HG03045 (cell line): Measurements from ENCODE around the gene ALDH7A1.
"Not testable (repeated sequence)": the region's sequence is repeated elsewhere in the genome, so short reads cannot be mapped to it uniquely, and the experiment has no call there.

ENCODE experiments used
- ATAC-seq: cut with Tn5 transposase; IDR thresholded peaks from one replicate; pipeline ENCODE4 v1.9.1; 2021; ENCODE audit warnings: mild to moderate bottlenecking, moderate library complexity; ENCODE audit not compliant: unreplicated experiment

ALDH7A1 gene

DNA sequence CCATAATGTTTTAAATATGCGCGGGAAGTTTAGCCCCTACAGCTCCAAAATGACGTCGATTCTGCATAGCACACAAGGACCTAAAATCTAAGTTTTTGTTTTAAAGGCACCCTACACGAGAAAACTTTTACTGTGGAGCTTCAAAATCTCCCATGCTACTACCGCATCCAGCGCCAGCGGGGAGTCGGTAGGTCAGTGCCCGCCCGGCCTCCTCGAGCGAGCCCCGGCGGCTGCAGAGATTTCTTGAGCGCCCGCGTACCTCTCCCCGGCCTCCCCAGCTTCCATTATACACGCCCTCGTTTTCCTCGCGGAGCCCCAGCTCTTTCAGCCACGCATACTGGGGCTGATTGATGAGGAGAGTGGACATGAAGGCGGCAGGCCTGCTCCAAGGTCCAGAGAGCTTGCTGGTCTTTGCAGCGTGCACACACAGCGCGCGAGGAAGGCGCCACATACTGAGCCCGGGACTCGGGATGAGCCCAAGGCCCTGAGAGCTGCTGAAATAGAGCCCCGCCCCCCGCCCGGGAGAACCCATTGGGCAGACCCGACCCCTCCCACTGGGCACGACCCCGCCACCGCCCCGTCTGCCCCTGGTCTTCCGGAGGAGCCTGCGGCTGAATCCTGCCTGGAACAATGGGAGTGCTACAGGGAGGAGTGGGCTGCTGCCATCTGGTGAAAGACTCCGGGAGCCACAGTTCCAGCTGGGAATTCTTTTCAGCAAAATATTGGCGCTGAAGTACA, at the start of gene ALDH7A1:
Gene ALDH7A1 (minus strand): TSS at position 472 of the 738 bp plus-strand sequence. CDS start 21 bp downstream, at position 451.
- peak; percentile 74 for ATAC-seq

DNA sequence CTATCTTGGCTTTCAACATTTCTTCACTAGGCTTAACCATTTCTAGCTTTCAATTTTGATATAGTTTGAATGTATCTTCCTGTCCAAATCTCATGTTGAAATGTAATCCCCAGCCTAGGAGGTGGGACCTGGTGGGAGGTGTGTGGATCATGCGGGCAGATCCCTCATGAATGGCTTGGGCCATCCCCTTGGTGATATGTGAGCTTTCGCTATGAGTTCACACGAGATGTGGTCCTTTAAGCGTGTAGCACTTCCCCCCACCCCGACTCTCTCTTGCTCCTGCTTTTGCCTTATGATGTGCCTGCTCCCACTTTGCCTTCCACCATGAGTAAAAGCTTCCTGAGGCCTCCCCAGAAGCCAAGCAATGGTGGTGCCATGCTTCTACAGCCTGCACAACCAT, 46.4 kb upstream of the ALDH7A1 start:
- ATAC-seq = peak; percentile 89

DNA sequence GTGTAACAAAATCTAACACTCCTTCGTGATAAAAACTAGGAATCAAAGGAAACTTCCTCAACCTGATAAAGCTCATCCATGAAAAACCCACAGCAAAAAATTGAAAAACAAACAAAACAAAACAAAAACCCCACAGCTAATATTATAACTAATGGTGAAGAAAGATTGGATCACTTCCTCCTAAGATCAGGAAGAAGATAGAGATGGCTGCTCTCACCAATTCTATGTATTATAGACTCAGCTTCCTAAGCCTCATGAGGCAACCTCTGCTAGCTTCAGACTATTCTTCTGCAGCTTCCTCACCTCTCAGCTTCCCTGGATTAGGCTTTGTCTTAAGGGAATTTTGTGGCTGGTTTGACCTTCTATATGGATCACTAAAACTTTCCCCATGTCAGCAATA, 45.8 kb upstream of the ALDH7A1 start:
- ATAC-seq = peak; percentile 30

DNA sequence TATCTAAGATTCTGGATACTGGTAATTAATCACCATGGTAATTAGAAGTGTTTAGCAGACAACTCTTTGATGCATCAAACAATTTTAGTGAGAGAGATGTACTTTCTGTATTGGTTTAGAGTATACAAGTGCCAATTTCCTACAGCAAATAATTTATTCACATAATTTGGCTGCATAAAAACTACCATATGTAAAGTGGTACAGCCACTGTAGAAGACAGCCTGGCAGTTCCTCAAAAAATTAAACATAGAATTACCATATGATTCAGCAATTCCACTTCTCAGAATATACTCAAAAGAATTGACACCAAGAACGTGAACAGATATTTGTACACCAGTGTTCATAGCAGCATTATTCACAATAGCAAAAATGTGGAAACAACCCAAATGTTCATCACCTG, 41.9 kb upstream of the ALDH7A1 start:
- no peak for ATAC-seq

DNA sequence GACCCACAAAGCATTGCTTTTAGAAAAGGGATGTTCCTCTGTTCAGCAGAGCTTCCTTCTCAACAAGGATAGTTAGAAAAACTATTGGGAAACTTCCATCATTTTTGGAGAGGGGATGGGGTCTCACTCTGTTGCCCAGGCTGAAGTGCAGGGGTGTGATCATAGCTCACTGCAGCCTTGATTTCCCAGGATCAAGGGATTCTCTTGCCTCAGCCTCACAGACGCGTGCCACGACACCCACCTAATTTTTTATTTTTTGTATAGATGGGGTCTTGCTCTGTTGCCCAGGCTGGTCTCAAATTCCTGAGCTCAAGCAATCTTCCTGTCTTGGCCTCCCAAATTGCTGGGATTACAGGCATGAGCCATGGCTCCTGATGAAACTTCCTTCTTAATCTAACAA, 40.6 kb upstream of the ALDH7A1 start:
- no peak for ATAC-seq

DNA sequence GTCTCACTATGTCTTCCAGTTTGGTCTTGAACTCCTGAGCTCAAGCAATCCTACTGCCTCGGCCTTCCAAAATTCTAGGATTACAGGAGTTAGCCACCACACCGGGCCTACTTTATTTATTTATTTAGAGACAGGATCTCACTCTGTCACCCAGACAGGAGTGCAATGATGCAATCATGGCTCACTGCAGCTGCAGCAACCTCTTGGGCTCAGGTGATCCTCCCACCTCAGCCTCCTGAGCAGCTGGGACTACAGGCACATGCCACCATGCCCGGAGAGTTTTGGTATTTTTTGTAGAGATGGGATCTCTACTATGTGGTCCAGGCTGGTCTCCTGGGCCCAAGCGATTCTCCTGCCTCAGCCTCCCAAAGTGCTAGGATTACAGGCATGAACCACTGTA, 38.5 kb upstream of the ALDH7A1 start:
- ATAC-seq = no peak

DNA sequence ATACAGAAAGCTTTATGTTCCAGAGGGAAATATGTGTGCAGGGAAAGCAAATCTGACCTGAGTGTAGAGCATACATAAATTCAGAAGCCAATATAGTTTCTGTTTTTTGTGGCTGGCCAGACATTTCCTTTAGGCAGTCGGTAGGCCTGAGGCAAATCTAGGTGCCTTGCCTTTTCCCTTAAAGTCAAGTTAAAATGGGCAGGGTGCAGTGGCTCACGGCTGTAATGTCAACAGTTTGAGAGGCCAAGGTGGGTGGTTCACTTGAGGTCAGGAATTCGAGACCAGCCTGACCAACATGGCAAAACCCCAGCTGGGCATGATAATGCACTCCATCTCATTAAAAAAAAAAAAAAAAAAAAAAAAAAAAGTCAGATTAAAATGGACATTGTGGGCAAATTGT, 36.9 kb upstream of the ALDH7A1 start:
- no peak for ATAC-seq

DNA sequence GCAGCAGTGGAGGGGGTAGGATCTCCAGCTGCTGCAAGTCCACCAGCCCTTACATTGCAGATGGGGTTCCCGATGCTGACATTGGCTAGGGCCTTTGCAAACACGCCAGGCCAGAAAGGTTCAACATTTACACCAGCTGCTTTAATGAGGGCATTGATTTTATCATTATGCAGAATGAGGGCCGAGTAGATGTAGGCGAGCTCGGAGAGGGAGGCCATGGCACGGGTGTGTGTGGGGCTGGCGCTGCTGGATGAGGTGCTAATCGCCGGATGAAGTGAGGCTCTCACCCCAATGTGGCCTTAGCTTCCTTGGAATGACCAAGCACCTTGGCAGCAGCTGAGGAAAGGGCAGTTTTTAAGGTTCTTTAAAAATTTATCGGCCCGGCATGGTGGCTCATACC, 33.1 kb upstream of the ALDH7A1 start:
- ATAC-seq = no peak

DNA sequence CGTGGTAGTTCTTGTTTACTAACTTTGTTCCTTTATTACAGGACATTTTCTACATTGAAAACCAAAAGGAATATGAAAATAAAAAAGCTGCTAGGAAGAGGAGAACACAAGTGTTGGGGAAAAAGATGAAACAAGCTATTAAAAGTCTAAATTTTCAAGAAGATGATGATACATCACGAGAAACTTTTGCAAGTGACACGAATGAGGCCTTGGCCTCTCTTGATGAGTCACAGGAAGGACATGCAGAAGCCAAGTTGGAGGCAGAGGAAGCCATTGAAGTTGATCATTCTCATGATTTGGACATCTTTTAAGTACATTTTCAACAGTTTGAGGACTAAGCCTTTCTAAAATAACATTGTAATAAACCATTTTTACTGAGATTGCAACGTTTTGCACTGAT, 29.5 kb upstream of the ALDH7A1 start:
- ATAC-seq = no peak

DNA sequence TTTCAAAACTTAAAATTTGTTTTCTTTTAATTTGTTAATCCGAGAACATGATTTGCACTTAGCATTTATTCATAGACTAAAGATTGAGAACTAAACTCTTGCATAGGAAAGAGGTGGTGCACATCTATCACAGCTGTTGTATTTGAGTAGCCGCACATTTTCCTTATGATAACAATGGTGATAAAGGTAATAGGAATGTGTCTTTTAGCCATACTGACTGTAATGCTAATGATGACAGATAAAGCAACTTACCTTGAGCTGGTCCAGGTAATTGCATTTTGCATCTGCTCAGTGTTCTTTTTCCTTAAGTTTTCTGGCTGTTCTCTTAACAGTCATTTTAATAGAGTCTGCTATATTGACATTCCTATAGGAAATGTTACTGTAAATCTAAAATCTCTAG, 24.8 kb upstream of the ALDH7A1 start:
- no peak for ATAC-seq

DNA sequence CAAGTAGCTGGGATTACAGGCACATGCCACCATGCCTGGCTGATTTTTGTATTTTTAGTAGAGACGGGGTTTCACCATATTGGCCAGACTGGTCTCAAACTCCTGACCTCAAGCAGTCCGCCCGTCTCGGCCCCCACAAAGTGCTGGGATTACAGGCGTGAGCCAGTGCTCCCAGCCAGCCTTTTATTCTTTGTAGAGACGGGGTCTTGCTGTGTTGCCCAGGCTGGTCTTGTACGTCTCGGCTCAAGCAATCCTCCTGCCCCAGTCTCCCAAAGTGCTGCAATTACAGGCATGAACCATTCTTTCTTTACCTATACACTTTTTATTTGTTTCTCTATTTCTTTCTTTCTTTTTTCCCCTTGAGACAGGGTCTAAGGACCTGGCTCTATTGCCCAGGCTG, 22.6 kb upstream of the ALDH7A1 start:
- not testable (repeated sequence) for ATAC-seq

DNA sequence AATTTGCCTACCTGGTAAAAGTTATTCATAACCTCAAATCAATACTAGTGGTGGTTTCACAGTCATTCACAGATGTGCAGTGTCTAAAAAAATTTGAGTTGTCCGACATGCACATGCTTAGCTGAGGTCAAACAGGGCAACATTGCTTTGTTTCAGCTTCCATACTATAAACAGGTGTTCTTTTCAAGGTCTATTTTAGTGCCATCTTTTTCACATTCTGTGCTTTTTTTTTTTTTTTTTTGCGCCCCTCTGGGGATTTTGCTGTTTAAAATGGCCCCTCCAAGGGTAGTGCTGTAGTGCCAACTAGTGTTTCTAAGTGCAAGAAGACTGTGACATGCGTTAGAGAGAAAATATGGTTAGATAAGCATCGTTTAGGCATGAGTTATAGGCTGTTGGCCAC, 20.3 kb upstream of the ALDH7A1 start:
- ATAC-seq = peak; percentile 95

DNA sequence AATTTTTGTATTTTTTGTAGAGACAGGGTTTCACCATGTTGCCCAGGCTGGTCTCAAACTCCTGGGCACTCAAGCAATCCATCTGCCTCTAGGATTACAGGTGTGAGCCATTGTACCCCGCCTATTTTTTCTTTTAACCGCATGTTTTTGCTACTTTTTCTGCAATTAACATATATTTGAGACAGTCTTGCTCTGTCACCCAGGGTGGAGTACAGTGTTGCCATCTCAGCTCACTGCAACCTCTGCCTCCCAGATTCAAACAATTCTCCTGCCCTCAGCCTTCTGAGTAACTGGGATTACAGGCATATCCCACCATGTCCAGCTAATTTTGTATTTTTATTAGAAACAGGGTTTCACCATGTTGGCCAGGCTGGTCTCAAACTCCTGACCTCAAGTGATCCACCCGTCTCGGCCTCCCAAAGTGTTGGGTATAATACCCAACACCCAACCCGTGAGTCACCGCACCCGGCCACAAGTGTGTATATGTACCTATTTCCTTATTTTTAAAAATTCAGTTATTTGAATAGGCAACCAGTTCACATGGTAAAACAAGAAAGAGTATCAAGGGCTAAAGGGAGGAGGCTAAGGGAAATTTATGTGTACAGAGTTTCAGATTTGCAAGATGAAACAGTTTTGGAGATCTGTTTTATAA, 19.0 kb upstream of the ALDH7A1 start:
- no peak for ATAC-seq

DNA sequence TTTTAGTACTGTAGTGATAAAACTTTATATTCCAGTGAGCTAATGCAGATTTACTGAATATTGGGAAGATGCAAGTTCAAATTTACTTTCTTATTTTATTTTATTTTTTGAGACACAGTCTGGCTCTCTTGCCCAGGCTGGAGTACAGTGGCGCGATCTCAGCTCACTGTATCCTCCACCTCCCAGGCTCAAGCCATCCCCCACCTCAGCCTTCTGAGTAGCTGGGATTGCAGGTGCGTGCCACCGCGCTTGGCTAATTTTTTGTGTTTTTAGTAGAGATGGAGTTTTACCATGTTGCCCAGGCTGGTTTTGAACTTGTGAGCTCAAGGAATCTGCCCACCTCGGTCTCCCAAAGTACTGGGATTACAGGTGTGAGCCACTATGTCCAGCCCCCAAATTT, 15.6 kb upstream of the ALDH7A1 start:
- no peak for ATAC-seq

DNA sequence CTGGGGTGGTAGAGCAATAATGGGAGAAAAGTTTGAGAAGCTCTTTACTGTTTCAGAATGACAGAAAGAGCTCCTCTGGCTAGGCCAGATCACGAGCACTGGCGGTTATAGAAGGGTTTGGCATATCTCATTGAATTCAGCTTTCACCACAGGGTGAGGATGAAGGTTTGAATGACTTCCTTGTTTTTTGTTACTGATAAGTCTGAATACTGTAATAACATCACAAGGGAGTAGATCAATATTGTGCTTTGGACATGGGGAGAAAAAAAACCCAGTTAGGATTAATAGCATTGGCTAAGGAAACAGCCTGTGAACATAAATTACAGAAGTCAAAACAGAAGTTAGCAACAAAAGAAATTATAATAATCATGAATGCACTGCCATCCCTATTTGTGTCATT, 15.1 kb upstream of the ALDH7A1 start:
- no peak for ATAC-seq

DNA sequence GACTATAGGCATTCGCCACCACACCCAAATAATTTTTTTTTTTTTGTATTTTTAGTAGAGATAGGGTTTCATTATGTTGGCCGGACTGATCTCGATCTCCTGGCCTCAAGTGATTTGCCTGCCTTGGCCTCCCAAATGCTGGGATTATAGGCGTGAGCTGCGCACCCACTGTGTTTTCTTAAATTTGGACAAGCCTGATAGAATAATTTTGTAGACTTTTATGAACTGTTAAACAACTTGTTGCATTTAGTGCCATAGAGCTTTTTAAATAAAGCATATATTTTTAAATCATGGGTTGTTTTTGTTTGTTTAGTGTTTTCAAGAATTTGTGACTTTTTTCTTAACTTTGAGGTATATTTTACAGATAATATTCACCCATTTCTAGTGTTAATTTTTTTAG, 10.5 kb upstream of the ALDH7A1 start:
- no peak for ATAC-seq

DNA sequence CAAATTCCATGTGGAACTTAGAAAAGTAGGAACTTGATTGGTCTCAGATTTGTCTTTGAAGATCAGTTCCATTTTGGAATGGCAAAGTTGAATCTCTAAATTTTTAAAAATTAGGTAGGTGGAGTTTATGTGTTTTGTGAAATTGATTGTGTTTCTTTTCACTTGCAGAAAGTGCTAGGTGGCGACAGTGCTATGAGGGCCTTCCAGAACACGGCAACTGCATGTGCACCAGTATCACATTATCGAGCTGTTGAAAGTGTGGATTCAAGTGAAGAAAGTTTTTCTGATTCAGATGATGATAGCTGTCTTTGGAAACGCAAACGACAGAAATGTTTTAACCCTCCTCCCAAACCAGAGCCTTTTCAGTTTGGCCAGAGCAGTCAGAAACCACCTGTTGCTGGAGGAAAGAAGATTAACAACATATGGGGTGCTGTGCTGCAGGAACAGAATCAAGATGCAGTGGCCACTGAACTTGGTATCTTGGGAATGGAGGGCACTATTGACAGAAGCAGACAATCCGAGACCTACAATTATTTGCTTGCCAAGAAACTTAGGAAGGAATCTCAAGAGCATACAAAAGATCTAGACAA, 8.5 kb upstream of the ALDH7A1 start:
- no peak for ATAC-seq

DNA sequence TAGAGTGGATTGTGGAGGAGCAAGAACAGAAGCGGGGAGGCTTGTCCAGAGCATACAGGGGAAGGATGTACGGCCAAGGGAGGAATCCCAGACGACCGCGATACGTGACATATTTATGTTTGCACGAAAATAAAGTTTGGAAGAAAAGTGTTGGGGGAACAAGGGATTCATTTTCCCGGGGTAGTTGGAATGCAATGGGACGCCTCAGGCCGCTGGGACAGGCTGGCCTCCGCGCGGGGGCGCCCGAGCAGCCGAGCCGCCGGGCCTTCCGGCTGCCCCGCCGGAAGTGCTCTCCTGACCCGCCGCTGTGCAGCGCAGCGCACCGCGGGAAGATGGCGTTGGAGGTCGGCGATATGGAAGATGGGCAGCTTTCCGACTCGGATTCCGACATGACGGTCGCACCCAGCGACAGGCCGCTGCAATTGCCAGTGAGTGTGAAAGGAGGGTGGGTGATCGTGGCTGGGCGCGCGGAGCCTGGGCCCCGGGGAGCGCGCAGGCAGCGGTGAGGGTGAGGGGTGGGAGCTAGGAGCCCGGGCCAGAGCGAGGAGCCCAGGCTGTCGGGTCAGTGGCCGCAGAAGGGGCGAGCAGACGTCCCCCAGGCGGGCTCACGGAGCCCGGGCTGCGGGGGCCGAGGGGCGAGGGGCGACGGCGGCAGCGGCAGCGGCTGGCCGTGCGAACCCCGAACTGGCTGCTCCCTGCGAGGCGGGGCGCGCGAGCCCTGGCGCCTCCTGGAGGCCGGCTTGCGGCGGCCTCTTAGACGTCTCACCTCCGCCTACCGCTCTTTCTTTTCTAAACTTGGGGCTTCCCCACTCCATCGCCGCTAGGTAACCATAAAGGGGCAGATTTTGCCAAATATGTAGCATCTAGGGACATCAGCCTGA, 5.9 kb upstream of the ALDH7A1 start, which contains the start of gene PHAX:
Gene PHAX (plus strand): TSS at position 317 of the 881 bp plus-strand sequence. CDS start 16 bp downstream, at position 333.
- ATAC-seq = peak; percentile 96

DNA sequence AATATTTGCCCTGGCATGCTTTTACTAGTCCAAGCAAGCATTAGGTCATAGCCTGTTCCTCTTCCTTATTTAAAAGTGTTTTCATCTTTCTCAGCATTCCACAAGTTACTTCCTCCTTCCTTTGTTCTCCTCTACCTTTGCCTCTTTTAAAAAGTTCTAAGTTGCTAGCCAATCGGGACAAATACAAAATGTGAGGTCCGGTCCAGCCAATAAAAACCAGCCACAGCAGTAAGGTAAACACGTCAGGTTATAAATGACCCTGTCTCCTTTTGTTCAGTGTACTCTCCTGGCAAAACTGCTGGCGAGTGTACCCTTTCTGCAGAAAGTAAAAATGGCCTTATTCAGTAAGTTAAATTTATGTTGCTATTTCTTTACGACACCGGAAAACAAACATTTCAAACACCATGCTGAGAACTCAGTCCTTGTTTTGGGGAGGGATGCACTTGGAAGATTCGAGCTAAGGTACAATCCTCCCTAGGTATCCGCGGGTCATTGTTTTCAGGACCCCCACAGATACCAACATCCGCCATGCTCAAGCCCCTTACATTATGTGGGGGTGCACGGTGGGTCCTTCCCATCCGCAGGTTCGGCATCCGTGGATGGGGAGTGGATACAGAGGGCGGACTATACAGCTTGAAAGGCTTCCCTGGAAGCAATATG, 5.1 kb upstream of the ALDH7A1 start:
- not testable (repeated sequence) for ATAC-seq

DNA sequence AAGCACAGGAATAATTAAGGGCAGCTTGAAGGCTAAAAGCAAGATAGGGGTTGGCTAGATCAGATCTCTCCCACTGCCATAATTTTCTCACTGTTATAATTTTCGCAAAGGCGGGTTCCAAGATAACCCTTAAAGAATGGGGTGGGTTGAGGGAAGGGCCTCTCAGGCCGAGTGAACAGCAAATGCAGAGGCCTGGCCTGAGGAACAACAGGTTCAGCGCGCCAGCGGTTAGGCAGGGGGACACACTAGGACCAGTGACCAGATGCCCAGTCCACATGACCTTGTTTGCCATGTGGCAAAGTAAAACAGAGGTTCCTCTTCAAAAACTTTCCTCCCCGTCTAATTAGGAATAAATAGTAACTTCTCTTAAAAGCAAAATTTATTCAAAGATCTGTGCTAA, 4.5 kb upstream of the ALDH7A1 start:
- ATAC-seq = no peak

DNA sequence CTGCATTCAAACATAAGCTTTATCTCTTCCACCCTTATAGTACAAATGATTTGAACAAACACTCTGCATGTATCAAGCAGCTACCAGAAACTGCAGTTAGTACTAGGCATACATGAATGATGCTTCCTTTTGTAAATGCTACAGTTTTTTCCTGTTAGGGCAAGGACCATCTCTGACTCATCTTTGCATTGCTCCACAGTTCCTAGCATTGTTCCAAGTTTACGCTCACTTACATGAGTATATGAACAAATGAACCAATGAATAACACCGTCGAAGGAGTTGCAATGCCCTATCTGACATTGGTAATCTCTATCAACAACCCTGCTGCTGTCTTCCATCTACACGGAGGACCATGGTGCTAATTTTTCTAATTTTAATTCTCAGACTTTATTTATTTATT, 2.1 kb upstream of the ALDH7A1 start:
- ATAC-seq = no peak
